Esophagus squamous epithelium (tissue), 5 donors: ENCODE data around the gene GIMAP4. TPM values are rescaled to one million over a fixed set of nuclear protein-coding genes. Genes with fewer than 3 reads are reported as not detected.
"Not testable (repeated sequence)": the region's sequence is repeated elsewhere in the genome, so short reads cannot be mapped to it uniquely, and the experiment has no call there.

Experiments used
- DNase-seq: peaks from one replicate; lab custom pipeline; 2025; lab: John Stamatoyannopoulos, UW
- H3K27ac ChIP-seq, 4 donors: fragments of 200-600 bp; sonication (generic); one replicate each; pipeline ENCODE4 v1.5.1; 2016 to 2019; ENCODE audit warnings: mild to moderate bottlenecking in 1 of 4
- H3K27me3 ChIP-seq, 4 donors: fragments of 200-600 bp; sonication (generic); 1 replicate in 3 of 4; 2 replicates in 1 of 4; pipeline versions ENCODE4 v1.5.1 to v1.6.0; 2017 to 2021; ENCODE audit warnings: antibody characterized with exemption in 1 of 4
- H3K36me3 ChIP-seq, 3 donors: fragments of 200-600 bp; sonication (generic); one replicate each; pipeline ENCODE4 v1.5.1; 2016 to 2019
- H3K4me1 ChIP-seq, 3 donors: fragments of 200-600 bp; sonication (generic); one replicate each; pipeline ENCODE4 v1.5.1; 2017 to 2019
- H3K4me3 ChIP-seq, 4 donors: fragments of 200-600 bp; sonication (generic); 1 replicate in 3 of 4; 2 replicates in 1 of 4; pipeline ENCODE4 v1.5.1; 2016 to 2019; ENCODE audit warnings: mild to moderate bottlenecking in 2 of 4, moderate library complexity in 1 of 4
- H3K9me3 ChIP-seq, 3 donors: fragments of 200-600 bp; sonication (generic); one replicate each; pipeline ENCODE4 v1.5.1; 2016 to 2019
- POLR2A ChIP-seq, 4 donors: fragments of 450-650 bp; IDR thresholded peaks; one replicate each; pipeline ENCODE4 v1.6.1; 2017; ENCODE audit warnings: antibody characterized with exemption in 4 of 4, mild to moderate bottlenecking in 4 of 4, moderate library complexity in 3 of 4
- WGBS, 2 donors: methylation state at CpG; one replicate each; pipeline ENCODE4 v1.1.5; 2018; 5-methylcytosine and 5-hydroxymethylcytosine counted together
- intact Hi-C: fragments of 100-400 bp; cut with DNase I; formaldehyde crosslinking; loops from one replicate; pipeline ENCODE4 v1.15.0; 2022
- total RNA-seq, 4 donors: library from RNA; depleted of rRNA; stranded (reverse); fragments of >200 nt; gene quantifications; one replicate each; pipeline ENCODE4 v1.1.0, GENCODE V29; 2016
- TF ChIP-seq, protein P1 (sequence below), 6 experiments: fragments of 450-650 bp in 4 of 6; fragments of 200-600 bp in 2 of 6; sonication (generic) in 2 of 6; IDR thresholded peaks; one replicate each; pipeline ENCODE4 v1.5.1; 2016 to 2019; ENCODE audit warnings: antibody characterized with exemption in 6 of 6, mild to moderate bottlenecking in 4 of 6, moderate library complexity in 4 of 6
- donor health status: DM: yes; HTN: yes; CAD: no.

GIMAP4 gene
- 10 to 100 TPM in 2 of 4 donors, 1 to 10 TPM in 2; 2.1 to 23.7 (median 12.1) TPM for total RNA-seq

DNA sequence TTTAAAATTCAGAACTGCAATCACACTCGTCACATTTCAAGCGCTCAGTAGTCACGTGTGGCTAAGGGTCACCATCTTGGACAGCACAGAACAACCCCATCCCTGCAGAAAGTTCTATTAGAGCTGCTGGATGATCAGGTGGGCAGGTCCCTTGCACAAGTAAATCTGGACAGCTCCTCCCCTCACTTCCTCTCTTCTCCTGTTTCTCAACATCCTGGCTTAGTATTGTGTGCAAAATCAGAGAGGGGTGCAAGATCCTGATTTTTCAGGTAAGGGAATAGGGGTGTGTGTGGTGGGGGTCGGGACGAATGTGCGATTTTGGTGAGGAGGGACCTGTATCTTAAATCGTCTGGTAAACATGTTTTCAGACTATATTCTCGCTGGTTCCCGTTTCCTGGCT is at the start of gene GIMAP4:
Gene GIMAP4, plus strand, starts transcription at position 222 of the 400 bp plus-strand sequence. CDS start 2,512 bp downstream, outside the sequence.
- peak in 1 of 4 donors; percentile 35 for TF ChIP-seq POLR2A (IDR thresholded peaks at IDR 0.05)
- TF ChIP-seq, protein P1, sequence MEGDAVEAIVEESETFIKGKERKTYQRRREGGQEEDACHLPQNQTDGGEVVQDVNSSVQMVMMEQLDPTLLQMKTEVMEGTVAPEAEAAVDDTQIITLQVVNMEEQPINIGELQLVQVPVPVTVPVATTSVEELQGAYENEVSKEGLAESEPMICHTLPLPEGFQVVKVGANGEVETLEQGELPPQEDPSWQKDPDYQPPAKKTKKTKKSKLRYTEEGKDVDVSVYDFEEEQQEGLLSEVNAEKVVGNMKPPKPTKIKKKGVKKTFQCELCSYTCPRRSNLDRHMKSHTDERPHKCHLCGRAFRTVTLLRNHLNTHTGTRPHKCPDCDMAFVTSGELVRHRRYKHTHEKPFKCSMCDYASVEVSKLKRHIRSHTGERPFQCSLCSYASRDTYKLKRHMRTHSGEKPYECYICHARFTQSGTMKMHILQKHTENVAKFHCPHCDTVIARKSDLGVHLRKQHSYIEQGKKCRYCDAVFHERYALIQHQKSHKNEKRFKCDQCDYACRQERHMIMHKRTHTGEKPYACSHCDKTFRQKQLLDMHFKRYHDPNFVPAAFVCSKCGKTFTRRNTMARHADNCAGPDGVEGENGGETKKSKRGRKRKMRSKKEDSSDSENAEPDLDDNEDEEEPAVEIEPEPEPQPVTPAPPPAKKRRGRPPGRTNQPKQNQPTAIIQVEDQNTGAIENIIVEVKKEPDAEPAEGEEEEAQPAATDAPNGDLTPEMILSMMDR (IDR thresholded peaks at IDR 0.05) = no peak
- intact Hi-C loops = no loop called here
- DNase-seq = no peak
- Histone ChIP-seq H3K27ac (peak within 1 kb of the TSS; percentile 58 to 87 (median 80)), H3K4me1 (peaks cover 0 to 10% (median 0%) of the 10 kb centered on the region in 3 donors), H3K27me3 (no peaks in the 10 kb centered on the region), H3K4me3 (peak within 1 kb of the TSS; percentile 20 to 66 (median 44)), H3K36me3 (peaks cover 0 to 21% (median 0%) of the 10 kb centered on the region in 3 donors), H3K9me3 (peaks cover 0 to 14% (median 0%) of the 10 kb centered on the region in 3 donors)
- 49 to 66% methylated on average over 6 to 9 of the region's 9 CpGs for WGBS, 2 donors

- TF ChIP-seq, protein P1 (IDR thresholded peaks at IDR 0.05) = no peak
- no peak for TF ChIP-seq POLR2A (IDR thresholded peaks at IDR 0.05)
- no peaks in the 10 kb centered on the region for H3K36me3 ChIP-seq
- H3K27me3 ChIP-seq = no peaks in the 10 kb centered on the region
- H3K9me3 ChIP-seq = no peaks in the 10 kb centered on the region
- peak overlapping the region in 3 of 4 donors; percentile 33 to 64 (median 42) for H3K4me3 ChIP-seq
- 71 to 76% methylated on average over 2 of the region's 2 CpGs for WGBS, 2 donors
- no peaks in the 10 kb centered on the region for H3K4me1 ChIP-seq
- no peak for DNase-seq
- intact Hi-C loops = no loop called here
- H3K27ac ChIP-seq = peak overlapping the region in 3 of 4 donors; percentile 53 to 69 (median 60)
Observed at GRCh38 chr7:150519310-150519709, 47.9 kb upstream of the GIMAP4 start.

DNA sequence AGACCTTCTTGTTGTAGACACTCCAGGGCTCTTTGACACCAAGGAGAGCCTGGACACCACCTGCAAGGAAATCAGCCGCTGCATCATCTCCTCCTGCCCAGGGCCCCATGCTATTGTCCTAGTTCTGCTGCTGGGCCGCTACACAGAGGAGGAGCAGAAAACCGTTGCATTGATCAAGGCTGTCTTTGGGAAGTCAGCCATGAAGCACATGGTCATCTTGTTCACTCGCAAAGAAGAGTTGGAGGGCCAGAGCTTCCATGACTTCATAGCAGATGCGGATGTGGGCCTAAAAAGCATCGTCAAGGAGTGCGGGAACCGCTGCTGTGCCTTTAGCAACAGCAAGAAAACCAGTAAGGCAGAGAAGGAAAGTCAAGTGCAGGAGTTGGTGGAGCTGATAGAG is 47.0 kb upstream of the GIMAP4 start:
- peak overlapping the region in 3 of 4 donors; percentile 33 to 64 (median 42) for H3K4me3 ChIP-seq
- peak overlapping the region in 3 of 4 donors; percentile 53 to 69 (median 60) for H3K27ac ChIP-seq

GRCh38 chr7:150522931-150523330 is 44.3 kb upstream of the GIMAP4 start:
- intact Hi-C loops, DNase-seq, H3K27ac ChIP-seq, H3K27me3 ChIP-seq, H3K4me3 ChIP-seq, H3K4me1 ChIP-seq, H3K36me3 ChIP-seq, H3K9me3 ChIP-seq: not testable (repeated sequence)
- 59 to 68% methylated on average over 6 of the region's 6 CpGs for WGBS, 2 donors

More for the DNA sequence above, 47.0 kb upstream of the GIMAP4 start:
- intact Hi-C loops = no loop called here
- no peaks in the 10 kb centered on the region for H3K27me3 ChIP-seq
- no peaks in the 10 kb centered on the region for H3K36me3 ChIP-seq
- H3K9me3 ChIP-seq = no peaks in the 10 kb centered on the region
- DNase-seq = no peak
- TF ChIP-seq POLR2A (IDR thresholded peaks at IDR 0.05) = no peak
- TF ChIP-seq, protein P1 (IDR thresholded peaks at IDR 0.05) = no peak
- WGBS, 2 donors = 60 to 70% methylated on average over 7 of the region's 8 CpGs
- no peaks in the 10 kb centered on the region for H3K4me1 ChIP-seq

GRCh38 chr7:150524018-150524417 is 43.2 kb upstream of the GIMAP4 start:
- DNase-seq = no peak
- Histone ChIP-seq H3K9me3 (peaks cover 0 to 8% (median 0%) of the 10 kb centered on the region in 3 donors), H3K27me3 (no peaks in the 10 kb centered on the region), H3K4me1 (no peaks in the 10 kb centered on the region), H3K36me3 (no peaks in the 10 kb centered on the region), H3K27ac (no peak overlapping the region), H3K4me3 (no peak overlapping the region)
- intact Hi-C loops = no loop called here
- TF ChIP-seq, protein P1 (IDR thresholded peaks at IDR 0.05) = no peak
- TF ChIP-seq POLR2A (IDR thresholded peaks at IDR 0.05) = no peak
- 50 to 67% methylated on average over 1 to 2 of the region's 2 CpGs for WGBS, 2 donors
